GM19025 (cell line): ENCODE results near the gene MAGED1.

ENCODE experiments used
- ATAC-seq: cut with Tn5 transposase; IDR thresholded peaks from one replicate; pipeline ENCODE4 v1.9.1; 2021; ENCODE audit warnings: mild to moderate bottlenecking, low read depth, moderate library complexity; ENCODE audit not compliant: unreplicated experiment

Gene MAGED1

GRCh38 chrX:51892921-51893745, at the start of gene MAGED1:
Gene MAGED1, plus strand, starts transcription at chrX:51893623. Its CDS starts 682 bp downstream, at chrX:51894305.
- peak; percentile 79 for ATAC-seq

GRCh38 chrX:51847463-51847862, 46.0 kb upstream of the MAGED1 start:
- no peak for ATAC-seq

GRCh38 chrX:51851507-51852085, 41.8 kb upstream of the MAGED1 start:
- ATAC-seq, result peak; percentile 79

GRCh38 chrX:51852096-51852495, 41.3 kb upstream of the MAGED1 start:
- ATAC-seq, result peak; percentile 10

- no peak for ATAC-seq
These were observed 40.8 kb upstream of the MAGED1 start for GRCh38 chrX:51852621-51853020.

- no peak for ATAC-seq
These were observed 40.2 kb upstream of the MAGED1 start for GRCh38 chrX:51853251-51853650.

GRCh38 chrX:51855698-51856097, 37.7 kb upstream of the MAGED1 start:
- ATAC-seq, result no peak

- no peak for ATAC-seq
These were observed 36.2 kb upstream of the MAGED1 start for GRCh38 chrX:51857159-51857733.

- no peak for ATAC-seq
These were observed 32.7 kb upstream of the MAGED1 start for GRCh38 chrX:51860679-51861078.

GRCh38 chrX:51862920-51863319, 30.5 kb upstream of the MAGED1 start:
- ATAC-seq, result no peak

- no peak for ATAC-seq
These were observed 27.2 kb upstream of the MAGED1 start for GRCh38 chrX:51866210-51866609.

- no peak for ATAC-seq
These were observed 25.8 kb upstream of the MAGED1 start for GRCh38 chrX:51867626-51868025.

GRCh38 chrX:51870354-51870753, 23.1 kb upstream of the MAGED1 start:
- no peak for ATAC-seq

- ATAC-seq, result no peak
These were observed 19.3 kb upstream of the MAGED1 start for GRCh38 chrX:51874123-51874522.

GRCh38 chrX:51876441-51876840, 17.0 kb upstream of the MAGED1 start:
- no peak for ATAC-seq

- ATAC-seq, result no peak
These were observed 15.4 kb upstream of the MAGED1 start for GRCh38 chrX:51878056-51878455.

- ATAC-seq, result no peak
These were observed 3.6 kb upstream of the MAGED1 start for GRCh38 chrX:51889851-51890250.

GRCh38 chrX:51891245-51891644, 2.2 kb upstream of the MAGED1 start:
- no peak for ATAC-seq

- no peak for ATAC-seq
These were observed 1.4 kb upstream of the MAGED1 start for GRCh38 chrX:51891821-51892551.

GRCh38 chrX:51893931-51894696, 691 bp downstream of the MAGED1 start:
- ATAC-seq, result no peak
